HepG2 (cell line): Measurements from ENCODE around the gene THSD8. TPM values are rescaled to one million over a fixed set of nuclear protein-coding genes. Genes with fewer than 3 reads are reported as not detected.

Source experiments
- CENPX ChIP-seq: sonication (generic); formaldehyde crosslinking; IDR thresholded peaks from 2 replicates; pipeline ENCODE4 v1.9.0; 2021; ENCODE audit warnings: mild to moderate bottlenecking, missing genetic modification reagents, moderate library complexity
- GZF1 ChIP-seq: sonication (generic); formaldehyde crosslinking; IDR thresholded peaks from 2 replicates; pipeline ENCODE4 v1.5.1; 2020; ENCODE audit warnings: mild to moderate bottlenecking, missing genetic modification reagents
- JDP2 ChIP-seq: sonication (generic); formaldehyde crosslinking; IDR thresholded peaks from 2 replicates; pipeline ENCODE4 v1.8.1; 2022; ENCODE audit warnings: missing genetic modification reagents, borderline replicate concordance
- KLF11 ChIP-seq: IDR thresholded peaks from 2 replicates; pipeline ENCODE4 v1.6.1; 2016; ENCODE audit warnings: missing compliant biosample characterization
- MEIS1 ChIP-seq: sonication (generic); formaldehyde crosslinking; IDR thresholded peaks from 2 replicates; pipeline ENCODE4 v1.9.0; 2021; ENCODE audit warnings: mild to moderate bottlenecking, missing genetic modification reagents, moderate library complexity, borderline replicate concordance
- PTBP1 ChIP-seq: fragments of 200-400 bp; formaldehyde crosslinking; IDR thresholded peaks from 2 replicates; pipeline ENCODE4 v1.6.1; 2018; ENCODE audit warnings: low read length, low read depth; ENCODE audit not compliant: poor library complexity, severe bottlenecking
- RAD51 ChIP-seq: fragments of 450-650 bp; IDR thresholded peaks from 2 replicates; pipeline ENCODE4 v1.6.1; 2016; ENCODE audit warnings: borderline replicate concordance
- RBAK ChIP-seq: sonication (generic); formaldehyde crosslinking; IDR thresholded peaks from 2 replicates; pipeline ENCODE4 v1.5.1; 2020; ENCODE audit warnings: mild to moderate bottlenecking, missing genetic modification reagents
- RFX3 ChIP-seq: IDR thresholded peaks from 2 replicates; pipeline ENCODE4 v1.6.1; 2016; ENCODE audit warnings: missing biosample characterization, missing genetic modification reagents
- ZNF253 ChIP-seq: sonication (generic); formaldehyde crosslinking; IDR thresholded peaks from 2 replicates; pipeline ENCODE4 v1.8.0; 2022; ENCODE audit warnings: mild to moderate bottlenecking, missing genetic modification reagents, borderline replicate concordance
- ZNF30 ChIP-seq: sonication (generic); formaldehyde crosslinking; IDR thresholded peaks from 2 replicates; pipeline ENCODE4 v1.5.0; 2020; ENCODE audit warnings: mild to moderate bottlenecking, missing genetic modification reagents
- ZNF329 ChIP-seq: sonication (generic); formaldehyde crosslinking; IDR thresholded peaks from 2 replicates; pipeline ENCODE4 v1.9.0; 2021; ENCODE audit warnings: low read depth, mild to moderate bottlenecking, missing genetic modification reagents
- ZNF552 ChIP-seq: sonication (generic); formaldehyde crosslinking; IDR thresholded peaks from 2 replicates; pipeline ENCODE4 v1.9.0; 2022; ENCODE audit warnings: missing genetic modification reagents, mild to moderate bottlenecking, borderline replicate concordance
- ZNF614 ChIP-seq: IDR thresholded peaks from 2 replicates; pipeline ENCODE4 v1.6.1; 2018; ENCODE audit warnings: missing biosample characterization, missing genetic modification reagents, inconsistent platforms, borderline replicate concordance
- ZNF619 ChIP-seq: sonication (generic); formaldehyde crosslinking; IDR thresholded peaks from 2 replicates; pipeline ENCODE4 v1.4.0; 2020; ENCODE audit warnings: mild to moderate bottlenecking, missing genetic modification reagents
- polyA plus RNA-seq, 8 experiments: library from polyadenylated mRNA; depleted of rRNA in 3 of 8; stranded (reverse) in 7 of 8; unstranded in 1 of 8; fragments of >200 nt; fragmentation: Illumina TruSeq in 4 of 8; extraction: Trizol in 4 of 8; gene quantifications; 2 replicates each; pipeline versions ENCODE4 v1.2.1 to v1.2.3, GENCODE V29; 2011 to 2016; ENCODE audit warnings: low read depth in 4 of 8, missing spikeins in 1 of 8, mixed read lengths in 1 of 8; ENCODE audit not compliant: insufficient read depth in 1 of 8
- total RNA-seq, 5 experiments: library from RNA; depleted of rRNA; stranded (reverse); fragments of >200 nt; fragmentation: Illumina TruSeq; extraction: Trizol; gene quantifications; 2 replicates each; pipeline ENCODE4 v1.2.3, GENCODE V29; 2016; ENCODE audit warnings: low read depth in 1 of 5
- TF ChIP-seq, protein P1 (sequence below): sonication (generic); formaldehyde crosslinking; IDR thresholded peaks from 2 replicates; pipeline ENCODE4 v1.5.0; 2020; ENCODE audit warnings: mild to moderate bottlenecking, missing genetic modification reagents
- TF ChIP-seq, protein P2 (sequence below): sonication (generic); formaldehyde crosslinking; IDR thresholded peaks from 2 replicates; pipeline ENCODE4 v1.4.0; 2020; ENCODE audit warnings: mild to moderate bottlenecking, missing genetic modification reagents, borderline replicate concordance
- TF ChIP-seq, protein P3 (sequence below): sonication (generic); formaldehyde crosslinking; IDR thresholded peaks from 2 replicates; pipeline ENCODE4 v1.5.1; 2020; ENCODE audit warnings: mild to moderate bottlenecking, missing genetic modification reagents
- TF ChIP-seq, protein P4 (sequence below): sonication (generic); formaldehyde crosslinking; conservative IDR thresholded peaks from 2 replicates; pipeline ENCODE4 v1.4.0; 2020; ENCODE audit warnings: missing genetic modification reagents

Gene THSD8
- total and polyA plus RNA-seq, 2 of the 13 experiments (the other 11 are each of a cell fraction or from before 2014, with no cell fraction given) = 4.8 to 14.9 TPM

DNA sequence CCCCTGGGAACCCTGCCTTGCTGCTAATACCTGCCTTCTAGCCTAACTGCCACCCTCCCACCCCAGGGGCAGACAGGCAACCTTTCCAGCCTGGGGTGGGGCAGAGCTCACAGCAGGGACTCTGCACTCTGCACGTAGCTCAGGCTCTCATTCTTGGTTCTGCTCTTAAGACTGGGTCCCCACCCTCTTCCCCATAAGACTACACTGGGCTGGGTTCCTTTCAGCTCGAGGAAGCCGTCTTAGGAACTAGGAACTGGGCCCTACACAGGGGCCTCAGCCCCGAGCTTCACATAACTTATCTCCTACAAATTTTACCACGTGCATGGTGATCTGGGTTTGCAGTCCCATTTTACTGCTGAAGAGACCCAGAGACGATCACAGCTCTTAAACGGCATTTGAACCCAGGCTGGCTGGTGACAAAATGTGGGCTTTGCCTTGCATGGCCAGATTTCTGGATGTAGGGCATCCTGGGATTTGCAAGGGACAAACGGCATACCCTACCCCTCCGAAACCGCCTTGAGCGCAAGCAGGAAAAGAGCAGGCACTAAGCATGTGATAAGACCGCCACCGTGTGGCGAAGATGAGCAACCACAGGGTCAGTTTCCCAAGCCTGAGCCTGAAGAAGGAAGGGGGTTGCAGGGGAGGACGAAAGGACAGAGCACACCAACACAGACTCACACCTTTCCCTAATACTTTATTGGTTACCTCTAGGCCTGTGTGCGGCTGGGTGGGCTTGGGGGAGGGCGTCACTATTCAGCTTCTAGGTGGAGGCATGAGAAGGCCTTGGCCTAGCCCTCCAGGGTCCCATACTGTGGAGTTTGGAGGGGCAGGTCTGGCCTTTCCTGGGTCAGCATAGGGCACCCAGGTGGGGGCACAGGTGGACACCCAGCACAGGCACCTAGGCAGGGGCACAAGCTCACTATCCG is 5.5 kb upstream of the THSD8 start (continued):
- TF ChIP-seq, protein P1, sequence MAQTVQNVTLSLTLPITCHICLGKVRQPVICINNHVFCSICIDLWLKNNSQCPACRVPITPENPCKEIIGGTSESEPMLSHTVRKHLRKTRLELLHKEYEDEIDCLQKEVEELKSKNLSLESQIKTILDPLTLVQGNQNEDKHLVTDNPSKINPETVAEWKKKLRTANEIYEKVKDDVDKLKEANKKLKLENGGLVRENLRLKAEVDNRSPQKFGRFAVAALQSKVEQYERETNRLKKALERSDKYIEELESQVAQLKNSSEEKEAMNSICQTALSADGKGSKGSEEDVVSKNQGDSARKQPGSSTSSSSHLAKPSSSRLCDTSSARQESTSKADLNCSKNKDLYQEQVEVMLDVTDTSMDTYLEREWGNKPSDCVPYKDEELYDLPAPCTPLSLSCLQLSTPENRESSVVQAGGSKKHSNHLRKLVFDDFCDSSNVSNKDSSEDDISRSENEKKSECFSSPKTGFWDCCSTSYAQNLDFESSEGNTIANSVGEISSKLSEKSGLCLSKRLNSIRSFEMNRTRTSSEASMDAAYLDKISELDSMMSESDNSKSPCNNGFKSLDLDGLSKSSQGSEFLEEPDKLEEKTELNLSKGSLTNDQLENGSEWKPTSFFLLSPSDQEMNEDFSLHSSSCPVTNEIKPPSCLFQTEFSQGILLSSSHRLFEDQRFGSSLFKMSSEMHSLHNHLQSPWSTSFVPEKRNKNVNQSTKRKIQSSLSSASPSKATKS = no peak
- TF ChIP-seq, protein P2, sequence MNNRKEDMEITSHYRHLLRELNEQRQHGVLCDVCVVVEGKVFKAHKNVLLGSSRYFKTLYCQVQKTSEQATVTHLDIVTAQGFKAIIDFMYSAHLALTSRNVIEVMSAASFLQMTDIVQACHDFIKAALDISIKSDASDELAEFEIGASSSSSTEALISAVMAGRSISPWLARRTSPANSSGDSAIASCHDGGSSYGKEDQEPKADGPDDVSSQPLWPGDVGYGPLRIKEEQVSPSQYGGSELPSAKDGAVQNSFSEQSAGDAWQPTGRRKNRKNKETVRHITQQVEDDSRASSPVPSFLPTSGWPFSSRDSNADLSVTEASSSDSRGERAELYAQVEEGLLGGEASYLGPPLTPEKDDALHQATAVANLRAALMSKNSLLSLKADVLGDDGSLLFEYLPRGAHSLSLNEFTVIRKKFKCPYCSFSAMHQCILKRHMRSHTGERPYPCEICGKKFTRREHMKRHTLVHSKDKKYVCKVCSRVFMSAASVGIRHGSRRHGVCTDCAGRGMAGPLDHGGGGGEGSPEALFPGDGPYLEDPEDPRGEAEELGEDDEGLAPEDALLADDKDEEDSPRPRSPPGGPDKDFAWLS (CRISPR knock-in tag) = no peak
- TF ChIP-seq, protein P3, sequence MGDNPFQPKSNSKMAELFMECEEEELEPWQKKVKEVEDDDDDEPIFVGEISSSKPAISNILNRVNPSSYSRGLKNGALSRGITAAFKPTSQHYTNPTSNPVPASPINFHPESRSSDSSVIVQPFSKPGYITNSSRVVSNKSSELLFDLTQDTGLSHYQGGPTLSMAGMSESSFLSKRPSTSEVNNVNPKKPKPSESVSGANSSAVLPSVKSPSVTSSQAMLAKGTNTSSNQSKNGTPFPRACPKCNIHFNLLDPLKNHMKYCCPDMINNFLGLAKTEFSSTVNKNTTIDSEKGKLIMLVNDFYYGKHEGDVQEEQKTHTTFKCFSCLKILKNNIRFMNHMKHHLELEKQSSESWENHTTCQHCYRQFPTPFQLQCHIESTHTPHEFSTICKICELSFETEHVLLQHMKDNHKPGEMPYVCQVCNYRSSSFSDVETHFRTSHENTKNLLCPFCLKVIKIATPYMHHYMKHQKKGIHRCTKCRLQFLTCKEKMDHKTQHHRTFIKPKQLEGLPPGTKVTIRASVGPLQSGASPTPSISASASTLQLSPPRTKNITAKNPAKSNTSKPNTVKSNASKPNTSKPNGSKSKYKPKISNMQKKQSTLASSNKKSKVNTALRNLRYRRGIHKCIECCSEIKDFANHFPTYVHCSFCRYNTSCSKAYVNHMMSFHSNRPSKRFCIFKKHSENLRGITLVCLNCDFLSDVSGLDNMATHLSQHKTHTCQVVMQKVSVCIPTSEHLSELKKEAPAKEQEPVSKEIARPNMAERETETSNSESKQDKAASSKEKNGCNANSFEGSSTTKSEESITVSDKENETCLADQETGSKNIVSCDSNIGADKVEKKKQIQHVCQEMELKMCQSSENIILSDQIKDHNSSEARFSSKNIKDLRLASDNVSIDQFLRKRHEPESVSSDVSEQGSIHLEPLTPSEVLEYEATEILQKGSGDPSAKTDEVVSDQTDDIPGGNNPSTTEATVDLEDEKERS = peak; percentile 74; the same call in 1 of the 2 replicates
- TF ChIP-seq RFX3 (CRISPR knock-in tag) = no peak
- TF ChIP-seq ZNF30 = 0 out of 2 replicates have a peak, but pooled peaks have one; percentile 39
- peak; percentile 22; the same call in 1 of the 2 replicates for TF ChIP-seq ZNF614 (CRISPR knock-in tag)
- TF ChIP-seq MEIS1 (CRISPR knock-in tag) = no peak
- no peak for TF ChIP-seq ZNF253 (CRISPR knock-in tag)
- TF ChIP-seq RAD51 = no peak
- TF ChIP-seq, protein P4, sequence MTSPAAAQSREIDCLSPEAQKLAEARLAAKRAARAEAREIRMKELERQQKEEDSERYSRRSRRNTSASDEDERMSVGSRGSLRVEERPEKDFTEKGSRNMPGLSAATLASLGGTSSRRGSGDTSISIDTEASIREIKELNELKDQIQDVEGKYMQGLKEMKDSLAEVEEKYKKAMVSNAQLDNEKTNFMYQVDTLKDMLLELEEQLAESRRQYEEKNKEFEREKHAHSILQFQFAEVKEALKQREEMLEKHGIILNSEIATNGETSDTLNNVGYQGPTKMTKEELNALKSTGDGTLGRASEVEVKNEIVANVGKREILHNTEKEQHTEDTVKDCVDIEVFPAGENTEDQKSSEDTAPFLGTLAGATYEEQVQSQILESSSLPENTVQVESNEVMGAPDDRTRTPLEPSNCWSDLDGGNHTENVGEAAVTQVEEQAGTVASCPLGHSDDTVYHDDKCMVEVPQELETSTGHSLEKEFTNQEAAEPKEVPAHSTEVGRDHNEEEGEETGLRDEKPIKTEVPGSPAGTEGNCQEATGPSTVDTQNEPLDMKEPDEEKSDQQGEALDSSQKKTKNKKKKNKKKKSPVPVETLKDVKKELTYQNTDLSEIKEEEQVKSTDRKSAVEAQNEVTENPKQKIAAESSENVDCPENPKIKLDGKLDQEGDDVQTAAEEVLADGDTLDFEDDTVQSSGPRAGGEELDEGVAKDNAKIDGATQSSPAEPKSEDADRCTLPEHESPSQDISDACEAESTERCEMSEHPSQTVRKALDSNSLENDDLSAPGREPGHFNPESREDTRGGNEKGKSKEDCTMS (CRISPR knock-in tag) = no peak
- no peak for TF ChIP-seq ZNF619 (CRISPR knock-in tag)
- TF ChIP-seq KLF11 (CRISPR knock-in tag) = no peak
- TF ChIP-seq CENPX (CRISPR knock-in tag) = no peak
- no peak for TF ChIP-seq JDP2 (CRISPR knock-in tag)
- TF ChIP-seq PTBP1 = no peak
- TF ChIP-seq GZF1 (CRISPR knock-in tag) = no peak
- TF ChIP-seq ZNF552 = no peak
- TF ChIP-seq ZNF329 (CRISPR knock-in tag) = no peak
- TF ChIP-seq RBAK (CRISPR knock-in tag) = no peak
